Esophagus muscularis mucosa (tissue), 4 donors: ENCODE results near the gene IGSF11. TPM values are rescaled to one million over a fixed set of nuclear protein-coding genes. Genes with fewer than 3 reads are reported as not detected.
A peak's percentile ranks its signal among the peaks of the same experiment; 100 is the strongest.
"Not testable (repeated sequence)": the region's sequence is repeated elsewhere in the genome, so short reads cannot be mapped to it uniquely, and the experiment has no call there.

ENCODE experiments used
- DNase-seq: peaks from one replicate; pipeline ENCODE4 v3.0.0-alpha.2; 2017; ENCODE audit errors: extremely low spot score
- H3K27ac ChIP-seq, 4 donors: fragments of 200-600 bp; sonication (generic); replicated peaks in 1 of 4; 1 replicate in 3 of 4; 2 replicates in 1 of 4; pipeline ENCODE4 v1.5.1; 2016 to 2019; ENCODE audit warnings: mild to moderate bottlenecking in 1 of 4
- H3K27me3 ChIP-seq, 4 donors: fragments of 200-600 bp; sonication (generic); one replicate each; pipeline versions ENCODE4 v1.5.1 to v1.6.0; 2016 to 2019
- H3K36me3 ChIP-seq, 4 donors: fragments of 200-600 bp; sonication (generic); one replicate each; pipeline ENCODE4 v1.5.1; 2016 to 2019
- H3K4me1 ChIP-seq, 4 donors: fragments of 200-600 bp; sonication (generic); one replicate each; pipeline ENCODE4 v1.5.1; 2016 to 2019
- H3K4me3 ChIP-seq, 4 donors: fragments of 200-600 bp; sonication (generic); 1 replicate in 2 of 4; 2 replicates in 2 of 4; pipeline ENCODE4 v1.5.1; 2016 to 2019; ENCODE audit warnings: mild to moderate bottlenecking in 4 of 4, moderate library complexity in 1 of 4
- H3K9me3 ChIP-seq, 4 donors: fragments of 200-600 bp; sonication (generic); 1 replicate in 3 of 4; 2 replicates in 1 of 4; pipeline ENCODE4 v1.5.1; 2016 to 2019
- CTCF ChIP-seq, 3 experiments: fragments of 200-600 bp in 2 of 3; fragments of 450-650 bp in 1 of 3; sonication (generic) in 2 of 3; IDR thresholded peaks; one replicate each; pipeline ENCODE4 v1.5.1; 2017 to 2019; ENCODE audit warnings: antibody characterized with exemption in 3 of 3, mild to moderate bottlenecking in 2 of 3, moderate library complexity in 1 of 3
- EP300 ChIP-seq: sonication (generic); formaldehyde crosslinking; IDR thresholded peaks from one replicate; pipeline ENCODE4 v1.6.1; 2017; ENCODE audit warnings: antibody characterized with exemption
- POLR2A ChIP-seq: fragments of 450-650 bp; IDR thresholded peaks from one replicate; pipeline ENCODE4 v1.6.1; 2017; ENCODE audit warnings: antibody characterized with exemption, moderate library complexity, mild to moderate bottlenecking, low read depth
- POLR2AphosphoS5 ChIP-seq, 2 donors: sonication (generic); formaldehyde crosslinking; IDR thresholded peaks; one replicate each; pipeline ENCODE4 v1.6.1; 2017; ENCODE audit warnings: antibody characterized with exemption in 2 of 2
- WGBS: methylation state at CpG from one replicate; pipeline ENCODE4 v1.1.5; 2018; 5-methylcytosine and 5-hydroxymethylcytosine counted together
- intact Hi-C: fragments of 100-400 bp; cut with DNase I; formaldehyde crosslinking; loops from one replicate; pipeline ENCODE4 v1.15.1; 2023
- total RNA-seq, 4 donors: library from RNA; depleted of rRNA; stranded (reverse); fragments of >200 nt; gene quantifications; one replicate each; pipeline versions ENCODE4 v1.1.0 to v1.2.1, GENCODE V29; 2016

The IGSF11 gene
- total RNA-seq, 4 donors from 2014 or later, result 7.0 to 13.7 (median 8.2) TPM

GRCh38 chr3:118977118-118977517 is 57.5 kb downstream of the IGSF11 start:
- intact Hi-C loops, result no loop called here
- no peaks in the 10 kb centered on the region for H3K27me3 ChIP-seq
- H3K9me3 ChIP-seq, result no peaks in the 10 kb centered on the region
- peaks cover 0 to 25% (median 13%) of the 10 kb centered on the region in 4 donors for H3K4me1 ChIP-seq
- H3K27ac ChIP-seq, result no peak overlapping the region
- H3K4me3 ChIP-seq, result no peak overlapping the region
- no peaks in the 10 kb centered on the region for H3K36me3 ChIP-seq
- DNase-seq, result no peak
- TF ChIP-seq POLR2A (no peak), POLR2AphosphoS5 (IDR thresholded peaks at IDR 0.05) (no peak), CTCF (IDR thresholded peaks at IDR 0.05) (no peak), EP300 (no peak)

GRCh38 chr3:118975476-118975875 is 59.2 kb downstream of the IGSF11 start:
- H3K27me3 ChIP-seq, result not testable (repeated sequence)
- WGBS, result 86% methylated on average over 1 of the region's 1 CpG

GRCh38 chr3:118974356-118975097 is 60.1 kb downstream of the IGSF11 start:
- TF ChIP-seq POLR2A (no peak), CTCF (IDR thresholded peaks at IDR 0.05) (no peak), EP300 (no peak), POLR2AphosphoS5 (IDR thresholded peaks at IDR 0.05) (no peak)
- 85% methylated on average over 6 of the region's 6 CpGs for WGBS

More at GRCh38 chr3:118975476-118975875, 59.2 kb downstream of the IGSF11 start:
- H3K27ac ChIP-seq, H3K36me3 ChIP-seq, H3K4me3 ChIP-seq, intact Hi-C loops, DNase-seq, H3K9me3 ChIP-seq: not testable (repeated sequence)
- peaks cover under 1 to 41% (median 24%) of the 10 kb centered on the region in 4 donors for H3K4me1 ChIP-seq

GRCh38 chr3:118973050-118973449 is 61.6 kb downstream of the IGSF11 start:
- Histone ChIP-seq H3K4me3 (no peak overlapping the region), H3K27ac (peak overlapping the region; percentile 58 to 71 (median 67)), H3K27me3 (no peaks in the 10 kb centered on the region), H3K36me3 (no peaks in the 10 kb centered on the region), H3K9me3 (no peaks in the 10 kb centered on the region), H3K4me1 (peaks cover 5 to 65% (median 44%) of the 10 kb centered on the region in 4 donors)
- no peak for DNase-seq
- 62% methylated on average over 3 of the region's 3 CpGs for WGBS
- no peak for TF ChIP-seq EP300
- peak; percentile 57 to 58 for TF ChIP-seq POLR2AphosphoS5 (IDR thresholded peaks at IDR 0.05)
- peak in 1 of 3 experiments; percentile 3 for TF ChIP-seq CTCF (IDR thresholded peaks at IDR 0.05)
- TF ChIP-seq POLR2A, result no peak
- intact Hi-C loops, result no loop called here

More at GRCh38 chr3:118974356-118975097, 60.1 kb downstream of the IGSF11 start:
- no peak overlapping the region for H3K4me3 ChIP-seq
- H3K36me3 ChIP-seq, result no peaks in the 10 kb centered on the region
- no peak for DNase-seq
- no peak overlapping the region for H3K27ac ChIP-seq
- intact Hi-C loops, result no loop called here
- H3K27me3 ChIP-seq, result no peaks in the 10 kb centered on the region
- peaks cover 5 to 50% (median 32%) of the 10 kb centered on the region in 4 donors for H3K4me1 ChIP-seq
- H3K9me3 ChIP-seq, result no peaks in the 10 kb centered on the region

- Histone ChIP-seq H3K27ac (peak overlapping the region; percentile 2 to 71 (median 67)), H3K9me3 (no peaks in the 10 kb centered on the region), H3K4me3 (no peak overlapping the region), H3K4me1 (peaks cover 5 to 86% (median 55%) of the 10 kb centered on the region in 4 donors), H3K36me3 (no peaks in the 10 kb centered on the region), H3K27me3 (no peaks in the 10 kb centered on the region)
- WGBS, result 60% methylated on average over 2 of the region's 2 CpGs
- intact Hi-C loops, result no loop called here
- no peak for DNase-seq
- TF ChIP-seq POLR2A (no peak), POLR2AphosphoS5 (IDR thresholded peaks at IDR 0.05) (peak; percentile 40 to 62), EP300 (no peak), CTCF (IDR thresholded peaks at IDR 0.05) (no peak)
These were observed 63.8 kb downstream of the IGSF11 start for GRCh38 chr3:118970819-118971218.
